CD14-positive monocyte (primary cell): ENCODE results near the gene CASD1. TPM values are rescaled to one million over a fixed set of nuclear protein-coding genes. Genes with fewer than 3 reads are reported as not detected.

ENCODE experiments used
- DNase-seq, 3 donors: peaks; one replicate each; pipeline ENCODE4 v3.0.0-alpha.2; 2011 to 2022
- H2AFZ ChIP-seq: 2 replicates; pipeline ENCODE4 v1.6.0; 2012; ENCODE audit warnings: mild to moderate bottlenecking, low read depth, low read length, inconsistent platforms; ENCODE audit not compliant: insufficient read depth, poor library complexity, severe bottlenecking
- H3K27ac ChIP-seq, 2 donors: 1 replicate in 1 of 2; 2 replicates in 1 of 2; pipeline ENCODE4 v1.5.1; 2012 to 2013; ENCODE audit warnings: low read length in 2 of 2, control low read depth in 1 of 2, inconsistent platforms in 1 of 2, low read depth in 1 of 2, mild to moderate bottlenecking in 1 of 2
- H3K27me3 ChIP-seq, 2 donors: one replicate each; pipeline versions ENCODE4 v1.6.0 to v1.6.1; 2011 to 2013; ENCODE audit warnings: low read length in 2 of 2; ENCODE audit not compliant: control insufficient read depth in 2 of 2, insufficient read depth in 2 of 2
- H3K36me3 ChIP-seq, 2 donors: replicated peaks in 1 of 2; 1 replicate in 1 of 2; 2 replicates in 1 of 2; pipeline versions ENCODE4 v1.5.1 to v1.6.1; 2012 to 2013; ENCODE audit warnings: low read length in 2 of 2, control low read depth in 1 of 2, inconsistent platforms in 1 of 2, mild to moderate bottlenecking in 1 of 2; ENCODE audit not compliant: insufficient read depth in 2 of 2, control insufficient read depth in 1 of 2
- H3K4me1 ChIP-seq, 2 donors: 1 replicate in 1 of 2; 2 replicates in 1 of 2; pipeline versions ENCODE4 v1.5.1 to v1.6.1; 2012 to 2013; ENCODE audit warnings: low read length in 2 of 2, control low read depth in 1 of 2, inconsistent platforms in 1 of 2, mild to moderate bottlenecking in 1 of 2, moderate library complexity in 1 of 2; ENCODE audit not compliant: insufficient read depth in 2 of 2, control insufficient read depth in 1 of 2
- H3K4me2 ChIP-seq: replicated peaks from 2 replicates; pipeline ENCODE3; 2012; ENCODE audit warnings: low read length, moderate library complexity, mild to moderate bottlenecking; ENCODE audit not compliant: poor library complexity, severe bottlenecking; ENCODE audit errors: extremely low read depth
- H3K4me3 ChIP-seq, 3 experiments: fragments of 200-600 bp in 1 of 3; sonication (generic) in 1 of 3; replicated peaks in 1 of 3; 1 replicate in 2 of 3; 2 replicates in 1 of 3; pipeline ENCODE4 v1.5.1; 2011 to 2013; ENCODE audit warnings: low read length in 3 of 3, mild to moderate bottlenecking in 3 of 3, control low read depth in 2 of 3, low read depth in 2 of 3, inconsistent platforms in 1 of 3, moderate library complexity in 1 of 3
- H3K79me2 ChIP-seq: 2 replicates; pipeline ENCODE4 v1.6.0; 2012; ENCODE audit warnings: mild to moderate bottlenecking, control low read depth, inconsistent platforms, low read length, moderate library complexity; ENCODE audit not compliant: insufficient read depth
- H3K9ac ChIP-seq: 2 replicates; pipeline ENCODE4 v1.6.0; 2017; ENCODE audit warnings: low read length, mild to moderate bottlenecking; ENCODE audit not compliant: insufficient read depth, poor library complexity, severe bottlenecking
- H3K9me3 ChIP-seq, 2 donors: replicated peaks in 1 of 2; 1 replicate in 1 of 2; 2 replicates in 1 of 2; pipeline versions ENCODE4 v1.5.1 to v1.6.1; 2012 to 2013; ENCODE audit warnings: low read length in 2 of 2, control low read depth in 1 of 2; ENCODE audit not compliant: control insufficient read depth in 1 of 2, insufficient read depth in 1 of 2
- H4K20me1 ChIP-seq: 2 replicates; pipeline ENCODE4 v1.6.0; 2012; ENCODE audit warnings: mild to moderate bottlenecking, low read length, control low read depth, moderate library complexity; ENCODE audit not compliant: insufficient read depth
- H3K27ac Mint-ChIP-seq, 7 donors: one replicate each; pipeline ENCODE4 v1.8.0; 2020; ENCODE audit warnings: mild to moderate bottlenecking in 7 of 7, mixed read lengths in 7 of 7, moderate library complexity in 6 of 7, inconsistent platforms in 2 of 7
- H3K27me3 Mint-ChIP-seq, 3 donors: one replicate each; pipeline ENCODE4 v1.8.0; 2021 to 2022; ENCODE audit warnings: low read depth in 3 of 3, mild to moderate bottlenecking in 3 of 3, mixed read lengths in 3 of 3, moderate library complexity in 3 of 3, inconsistent platforms in 1 of 3
- H3K36me3 Mint-ChIP-seq, 2 donors: one replicate each; pipeline ENCODE4 v1.8.0; 2020; ENCODE audit warnings: mixed read lengths in 2 of 2, inconsistent platforms in 1 of 2, mild to moderate bottlenecking in 1 of 2
- H3K4me1 Mint-ChIP-seq: one replicate; pipeline ENCODE4 v1.8.0; 2020; ENCODE audit warnings: mild to moderate bottlenecking, mixed read lengths
- H3K4me3 Mint-ChIP-seq, 2 donors: one replicate each; pipeline ENCODE4 v1.8.0; 2020; ENCODE audit warnings: mild to moderate bottlenecking in 2 of 2, mixed read lengths in 2 of 2, moderate library complexity in 1 of 2
- H3K9me3 Mint-ChIP-seq, 7 donors: one replicate each; pipeline ENCODE4 v1.8.0; 2020 to 2022; ENCODE audit warnings: mixed read lengths in 7 of 7, mild to moderate bottlenecking in 6 of 7, moderate library complexity in 6 of 7, inconsistent platforms in 2 of 7
- WGBS: methylation state at CpG from one replicate; pipeline ENCODE4 v1.1.5; 2013; ENCODE audit warnings: missing lambda C conversion rate; ENCODE audit not compliant: insufficient coverage; 5-methylcytosine and 5-hydroxymethylcytosine counted together
- intact Hi-C, 2 donors: fragments of 100-400 bp; cut with micrococcal nuclease; formaldehyde crosslinking; loops; one replicate each; pipeline versions ENCODE4 v1.15.0 to v1.15.1; 2023
- polyA plus RNA-seq, 3 donors: library from polyadenylated mRNA; depleted of rRNA in 1 of 3; unstranded in 2 of 3; stranded (reverse) in 1 of 3; fragments of 300-500 nt in 2 of 3; fragments of >200 nt in 1 of 3; fragmentation: Illumina TruSeq in 2 of 3; gene quantifications; 1 replicate in 2 of 3; 2 replicates in 1 of 3; pipeline ENCODE4 v1.2.3, GENCODE V29; 2012 to 2021
- TF ChIP-seq, protein P1 (sequence below): fragments of 200-600 bp; IDR thresholded peaks from one replicate; pipeline ENCODE4 v1.8.0; 2022; ENCODE audit warnings: antibody characterized with exemption, mild to moderate bottlenecking

CASD1 gene
- polyA plus RNA-seq, 3 donors = 2.0 to 4.4 (median 3.6) TPM

DNA sequence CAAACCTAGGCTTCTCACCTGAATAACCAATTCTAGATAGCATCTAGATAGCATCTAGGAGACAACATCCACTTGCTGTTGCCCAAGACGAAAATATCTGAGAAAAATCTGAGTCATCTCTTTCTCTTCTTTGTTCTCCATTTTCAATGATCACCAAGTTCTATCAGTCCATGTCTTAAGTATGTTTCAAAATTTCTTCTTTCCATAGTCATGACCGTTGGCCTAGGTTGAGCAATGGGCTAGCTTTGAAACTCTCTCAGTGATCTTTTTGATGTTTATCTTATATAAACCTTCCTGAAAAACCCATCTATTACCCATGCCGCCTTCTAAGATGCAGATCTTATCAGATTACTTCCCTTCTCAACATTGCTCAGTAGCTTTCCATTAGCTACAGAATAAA is 23.4 kb upstream of the CASD1 start:
- no peaks in the 10 kb centered on the region for H3K27me3 ChIP-seq
- DNase-seq = no peak
- intact Hi-C loops = no loop called here
- H3K4me2 ChIP-seq = no peak overlapping the region
- Mint-ChIP-seq H3K4me3 (no peak overlapping the region), H3K27me3 (peaks cover 3 to 6% (median 4%) of the 10 kb centered on the region in 3 donors), H3K4me1 (no peaks in the 10 kb centered on the region), H3K36me3 (no peaks in the 10 kb centered on the region), H3K27ac (no peak overlapping the region), H3K9me3 (peaks cover 0 to 7% (median 0%) of the 10 kb centered on the region in 7 donors)
- WGBS = no CpG with 5 or more reads among the region's 3 CpGs
- no peaks in the 10 kb centered on the region for H3K36me3 ChIP-seq
- TF ChIP-seq, protein P1, sequence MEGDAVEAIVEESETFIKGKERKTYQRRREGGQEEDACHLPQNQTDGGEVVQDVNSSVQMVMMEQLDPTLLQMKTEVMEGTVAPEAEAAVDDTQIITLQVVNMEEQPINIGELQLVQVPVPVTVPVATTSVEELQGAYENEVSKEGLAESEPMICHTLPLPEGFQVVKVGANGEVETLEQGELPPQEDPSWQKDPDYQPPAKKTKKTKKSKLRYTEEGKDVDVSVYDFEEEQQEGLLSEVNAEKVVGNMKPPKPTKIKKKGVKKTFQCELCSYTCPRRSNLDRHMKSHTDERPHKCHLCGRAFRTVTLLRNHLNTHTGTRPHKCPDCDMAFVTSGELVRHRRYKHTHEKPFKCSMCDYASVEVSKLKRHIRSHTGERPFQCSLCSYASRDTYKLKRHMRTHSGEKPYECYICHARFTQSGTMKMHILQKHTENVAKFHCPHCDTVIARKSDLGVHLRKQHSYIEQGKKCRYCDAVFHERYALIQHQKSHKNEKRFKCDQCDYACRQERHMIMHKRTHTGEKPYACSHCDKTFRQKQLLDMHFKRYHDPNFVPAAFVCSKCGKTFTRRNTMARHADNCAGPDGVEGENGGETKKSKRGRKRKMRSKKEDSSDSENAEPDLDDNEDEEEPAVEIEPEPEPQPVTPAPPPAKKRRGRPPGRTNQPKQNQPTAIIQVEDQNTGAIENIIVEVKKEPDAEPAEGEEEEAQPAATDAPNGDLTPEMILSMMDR = no peak
- H3K9ac ChIP-seq = no peak overlapping the region
- no peaks in the 10 kb centered on the region for H3K9me3 ChIP-seq
- no peaks in the 10 kb centered on the region for H4K20me1 ChIP-seq
- H3K4me1 ChIP-seq = no peaks in the 10 kb centered on the region
- H3K27ac ChIP-seq = no peak overlapping the region
- H2AFZ ChIP-seq = no peak overlapping the region
- H3K4me3 ChIP-seq = no peak overlapping the region
- no peaks in the 10 kb centered on the region for H3K79me2 ChIP-seq

GRCh38 chr7:94491410-94491809 is 18.2 kb upstream of the CASD1 start:
- intact Hi-C loops = no loop called here
- Mint-ChIP-seq H3K4me1 (no peaks in the 10 kb centered on the region), H3K27me3 (peaks cover 0 to 5% (median 2%) of the 10 kb centered on the region in 3 donors), H3K27ac (no peak overlapping the region), H3K9me3 (peaks cover 0 to 7% (median 0%) of the 10 kb centered on the region in 7 donors), H3K4me3 (no peak overlapping the region), H3K36me3 (no peaks in the 10 kb centered on the region)
- Histone ChIP-seq H3K4me1 (no peaks in the 10 kb centered on the region), H3K9me3 (no peaks in the 10 kb centered on the region), H2AFZ (no peak overlapping the region), H3K9ac (no peak overlapping the region), H3K27ac (no peak overlapping the region), H3K4me3 (no peak overlapping the region), H3K79me2 (no peaks in the 10 kb centered on the region), H3K27me3 (no peaks in the 10 kb centered on the region), H3K36me3 (no peaks in the 10 kb centered on the region), H4K20me1 (no peaks in the 10 kb centered on the region), H3K4me2 (no peak overlapping the region)
- 57% methylated on average over 1 of the region's 3 CpGs for WGBS
- TF ChIP-seq, protein P1 = no peak
- no peak for DNase-seq
